ENCODE measurements around the gene ASCC1. TPM values are rescaled to one million over a fixed set of nuclear protein-coding genes. Genes with fewer than 3 reads are reported as not detected.

ASCC1 gene
- total and polyA plus RNA-seq, 2 donors = 29.7 to 33.5 TPM

- WGBS = over 99% methylated on average over 2 of the region's 2 CpGs
- Histone ChIP-seq H3K4me3 (ENCODE audit: low read depth, low read length) (no peak overlapping the region), H3K4me1 (ENCODE audit: insufficient read depth) (no peaks in the 10 kb centered on the region), H3K36me3 (ENCODE audit: insufficient read depth) (no peaks in the 10 kb centered on the region), H3K27ac (ENCODE audit: low read depth) (no peak overlapping the region)
- DNase-seq (ENCODE audit: extremely low spot score) = no peak
Measured at GRCh38 chr10:72184156-72184555, 31.9 kb downstream of the ASCC1 start.

GRCh38 chr10:72177454-72177853, 38.6 kb downstream of the ASCC1 start:
- no peak overlapping the region for H3K27ac ChIP-seq (ENCODE audit: low read depth)
- H3K36me3 ChIP-seq (ENCODE audit: insufficient read depth) = no peaks in the 10 kb centered on the region
- H3K4me1 ChIP-seq (ENCODE audit: insufficient read depth) = no peaks in the 10 kb centered on the region
- no peak for DNase-seq (ENCODE audit: extremely low spot score)
- no peak overlapping the region for H3K4me3 ChIP-seq (ENCODE audit: low read depth, low read length)
- WGBS = 95% methylated on average over 2 of the region's 2 CpGs

GRCh38 chr10:72176701-72177100, 39.4 kb downstream of the ASCC1 start:
- H3K4me1 ChIP-seq (ENCODE audit: insufficient read depth) = no peaks in the 10 kb centered on the region
- no peak for DNase-seq (ENCODE audit: extremely low spot score)

GRCh38 chr10:72175149-72175548, 40.9 kb downstream of the ASCC1 start:
- no peak overlapping the region for H3K4me3 ChIP-seq (ENCODE audit: low read depth, low read length)
- 71% methylated on average over 1 of the region's 1 CpG for WGBS
- no peaks in the 10 kb centered on the region for H3K36me3 ChIP-seq (ENCODE audit: insufficient read depth)
- no peak for DNase-seq (ENCODE audit: extremely low spot score)
- no peaks in the 10 kb centered on the region for H3K4me1 ChIP-seq (ENCODE audit: insufficient read depth)
- no peak overlapping the region for H3K27ac ChIP-seq (ENCODE audit: low read depth)

More at GRCh38 chr10:72176701-72177100, 39.4 kb downstream of the ASCC1 start:
- Histone ChIP-seq H3K36me3 (ENCODE audit: insufficient read depth) (no peaks in the 10 kb centered on the region), H3K4me3 (ENCODE audit: low read depth, low read length) (no peak overlapping the region), H3K27ac (ENCODE audit: low read depth) (no peak overlapping the region)
- WGBS = 94% methylated on average over 2 of the region's 2 CpGs

- H3K36me3 ChIP-seq (ENCODE audit: insufficient read depth) = no peaks in the 10 kb centered on the region
- no peaks in the 10 kb centered on the region for H3K4me1 ChIP-seq (ENCODE audit: insufficient read depth)
- DNase-seq (ENCODE audit: extremely low spot score) = no peak
- no peak overlapping the region for H3K4me3 ChIP-seq (ENCODE audit: low read depth, low read length)
- H3K27ac ChIP-seq (ENCODE audit: low read depth) = no peak overlapping the region
Measured at GRCh38 chr10:72174297-72174662, 41.8 kb downstream of the ASCC1 start.

- Histone ChIP-seq H3K36me3 (ENCODE audit: insufficient read depth) (no peaks in the 10 kb centered on the region), H3K4me3 (ENCODE audit: low read depth, low read length) (no peak overlapping the region), H3K27ac (ENCODE audit: low read depth) (no peak overlapping the region), H3K4me1 (ENCODE audit: insufficient read depth) (no peaks in the 10 kb centered on the region)
- WGBS = 86% methylated on average over 7 of the region's 7 CpGs
- no peak for DNase-seq (ENCODE audit: extremely low spot score)
Measured at GRCh38 chr10:72173619-72174296, 42.3 kb downstream of the ASCC1 start.

GRCh38 chr10:72173262-72173618, 42.8 kb downstream of the ASCC1 start:
- H3K27ac ChIP-seq (ENCODE audit: low read depth) = no peak overlapping the region
- H3K4me1 ChIP-seq (ENCODE audit: insufficient read depth) = no peaks in the 10 kb centered on the region
- no peaks in the 10 kb centered on the region for H3K36me3 ChIP-seq (ENCODE audit: insufficient read depth)
- no peak for DNase-seq (ENCODE audit: extremely low spot score)
- no peak overlapping the region for H3K4me3 ChIP-seq (ENCODE audit: low read depth, low read length)
- 98% methylated on average over 3 of the region's 3 CpGs for WGBS

- Histone ChIP-seq H3K4me1 (ENCODE audit: insufficient read depth) (no peaks in the 10 kb centered on the region), H3K36me3 (ENCODE audit: insufficient read depth) (no peaks in the 10 kb centered on the region), H3K4me3 (ENCODE audit: low read depth, low read length) (no peak overlapping the region), H3K27ac (ENCODE audit: low read depth) (no peak overlapping the region)
- WGBS = 81% methylated on average over 7 of the region's 7 CpGs
- DNase-seq (ENCODE audit: extremely low spot score) = no peak
Measured at GRCh38 chr10:72171175-72171630, 44.9 kb downstream of the ASCC1 start.

GRCh38 chr10:72170733-72171132, 45.3 kb downstream of the ASCC1 start:
- Histone ChIP-seq H3K36me3 (ENCODE audit: insufficient read depth) (no peaks in the 10 kb centered on the region), H3K4me1 (ENCODE audit: insufficient read depth) (no peaks in the 10 kb centered on the region), H3K4me3 (ENCODE audit: low read depth, low read length) (no peak overlapping the region), H3K27ac (ENCODE audit: low read depth) (no peak overlapping the region)
- no peak for DNase-seq (ENCODE audit: extremely low spot score)
- WGBS = 91% methylated on average over 4 of the region's 4 CpGs

- 88% methylated on average over 4 of the region's 4 CpGs for WGBS
- Histone ChIP-seq H3K4me3 (ENCODE audit: low read depth, low read length) (no peak overlapping the region), H3K36me3 (ENCODE audit: insufficient read depth) (no peaks in the 10 kb centered on the region), H3K27ac (ENCODE audit: low read depth) (no peak overlapping the region), H3K4me1 (ENCODE audit: insufficient read depth) (no peaks in the 10 kb centered on the region)
- DNase-seq (ENCODE audit: extremely low spot score) = no peak
Measured at GRCh38 chr10:72170263-72170662, 45.8 kb downstream of the ASCC1 start.

- H3K4me3 ChIP-seq (ENCODE audit: low read depth, low read length) = no peak overlapping the region
- H3K36me3 ChIP-seq (ENCODE audit: insufficient read depth) = no peaks in the 10 kb centered on the region
- WGBS = 90% methylated on average over 3 of the region's 3 CpGs
- H3K4me1 ChIP-seq (ENCODE audit: insufficient read depth) = no peaks in the 10 kb centered on the region
- no peak overlapping the region for H3K27ac ChIP-seq (ENCODE audit: low read depth)
- DNase-seq (ENCODE audit: extremely low spot score) = no peak
Measured at GRCh38 chr10:72167118-72167517, 49.0 kb downstream of the ASCC1 start.

- Histone ChIP-seq H3K27ac (ENCODE audit: low read depth) (no peak overlapping the region), H3K4me1 (ENCODE audit: insufficient read depth) (no peaks in the 10 kb centered on the region), H3K4me3 (ENCODE audit: low read depth, low read length) (no peak overlapping the region), H3K36me3 (ENCODE audit: insufficient read depth) (no peaks in the 10 kb centered on the region)
- 88% methylated on average over 2 of the region's 2 CpGs for WGBS
- DNase-seq (ENCODE audit: extremely low spot score) = no peak
Measured at GRCh38 chr10:72164617-72165016, 51.5 kb downstream of the ASCC1 start.

GRCh38 chr10:72162978-72163377, 53.1 kb downstream of the ASCC1 start:
- no peak for DNase-seq (ENCODE audit: extremely low spot score)
- H3K36me3 ChIP-seq (ENCODE audit: insufficient read depth) = no peaks in the 10 kb centered on the region
- no peak overlapping the region for H3K4me3 ChIP-seq (ENCODE audit: low read depth, low read length)
- 90% methylated on average over 1 of the region's 1 CpG for WGBS
- no peak overlapping the region for H3K27ac ChIP-seq (ENCODE audit: low read depth)
- no peaks in the 10 kb centered on the region for H3K4me1 ChIP-seq (ENCODE audit: insufficient read depth)

GRCh38 chr10:72158176-72158575, 57.9 kb downstream of the ASCC1 start:
- no peak for DNase-seq (ENCODE audit: extremely low spot score)
- Histone ChIP-seq H3K36me3 (ENCODE audit: insufficient read depth) (no peaks in the 10 kb centered on the region), H3K4me1 (ENCODE audit: insufficient read depth) (no peaks in the 10 kb centered on the region), H3K27ac (ENCODE audit: low read depth) (no peak overlapping the region), H3K4me3 (ENCODE audit: low read depth, low read length) (no peak overlapping the region)
- WGBS = 91% methylated on average over 9 of the region's 9 CpGs

- no peaks in the 10 kb centered on the region for H3K36me3 ChIP-seq (ENCODE audit: insufficient read depth)
- H3K4me3 ChIP-seq (ENCODE audit: low read depth, low read length) = no peak overlapping the region
- no peak overlapping the region for H3K27ac ChIP-seq (ENCODE audit: low read depth)
- H3K4me1 ChIP-seq (ENCODE audit: insufficient read depth) = no peaks in the 10 kb centered on the region
- 97% methylated on average over 10 of the region's 10 CpGs for WGBS
- no peak for DNase-seq (ENCODE audit: extremely low spot score)
Measured at GRCh38 chr10:72156223-72156622, 59.9 kb downstream of the ASCC1 start.
